Mucosa of rectum (tissue), 2 donors: ENCODE data around the gene RNF208.

Experiments
- H3K27ac ChIP-seq, 2 donors: one replicate each; pipeline ENCODE4 v1.7.0; 2013; ENCODE audit warnings: inconsistent platforms in 2 of 2, low read depth in 2 of 2, low read length in 2 of 2
- H3K27me3 ChIP-seq, 2 donors: one replicate each; pipeline ENCODE4 v1.7.0; 2013; ENCODE audit warnings: low read length in 2 of 2; ENCODE audit not compliant: control insufficient read depth in 2 of 2, insufficient read depth in 2 of 2
- H3K36me3 ChIP-seq, 2 donors: one replicate each; pipeline ENCODE4 v1.7.0; 2013; ENCODE audit warnings: low read length in 2 of 2; ENCODE audit not compliant: control insufficient read depth in 2 of 2, insufficient read depth in 2 of 2
- H3K4me1 ChIP-seq, 2 donors: one replicate each; pipeline ENCODE4 v1.7.0; 2013; ENCODE audit warnings: low read length in 2 of 2, mild to moderate bottlenecking in 1 of 2; ENCODE audit not compliant: control insufficient read depth in 2 of 2, insufficient read depth in 2 of 2
- H3K4me3 ChIP-seq, 2 donors: one replicate each; pipeline ENCODE4 v1.7.0; 2013; ENCODE audit warnings: low read length in 2 of 2
- H3K9ac ChIP-seq, 2 donors: one replicate each; pipeline ENCODE4 v1.7.0; 2013; ENCODE audit warnings: low read length in 2 of 2, low read depth in 1 of 2, mild to moderate bottlenecking in 1 of 2
- H3K9me3 ChIP-seq, 2 donors: one replicate each; pipeline ENCODE4 v1.7.0; 2013; ENCODE audit warnings: low read length in 2 of 2; ENCODE audit not compliant: control insufficient read depth in 2 of 2
- donor health status: healthy.
- donor health status: Normal muscosa, but diverticular disease.

Gene RNF208

DNA sequence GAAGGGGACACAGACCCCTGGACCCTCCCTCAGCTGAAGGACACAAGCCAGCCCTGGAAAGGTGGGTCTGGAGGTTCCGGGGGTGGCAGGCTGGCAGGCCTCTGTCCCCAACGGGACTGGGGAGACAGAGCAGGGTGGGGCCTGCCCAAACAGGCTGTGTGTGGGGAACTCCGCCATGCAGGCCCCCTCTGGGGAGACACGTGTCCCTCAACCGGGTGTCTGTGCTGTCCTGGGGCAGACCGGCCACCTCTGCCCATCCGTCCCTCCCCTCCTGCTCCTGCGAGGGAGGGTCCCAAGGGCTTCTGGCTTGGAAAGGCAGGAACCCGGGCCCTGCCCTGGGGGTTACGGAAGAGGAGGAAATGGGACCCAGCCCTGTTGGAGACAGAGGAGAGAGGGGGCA is 10.1 kb upstream of the RNF208 start:
- H3K9ac ChIP-seq, result peak overlapping the region in 1 of 2 donors; percentile 47
- H3K27ac ChIP-seq, result no peak overlapping the region
- H3K4me3 ChIP-seq, result no peak overlapping the region
- peaks cover 25 to 36% of the 10 kb centered on the region in 2 donors for H3K4me1 ChIP-seq
- no peaks in the 10 kb centered on the region for H3K9me3 ChIP-seq
- H3K27me3 ChIP-seq, result peaks cover 17 to 46% of the 10 kb centered on the region in 2 donors
- H3K36me3 ChIP-seq, result no peaks in the 10 kb centered on the region

DNA sequence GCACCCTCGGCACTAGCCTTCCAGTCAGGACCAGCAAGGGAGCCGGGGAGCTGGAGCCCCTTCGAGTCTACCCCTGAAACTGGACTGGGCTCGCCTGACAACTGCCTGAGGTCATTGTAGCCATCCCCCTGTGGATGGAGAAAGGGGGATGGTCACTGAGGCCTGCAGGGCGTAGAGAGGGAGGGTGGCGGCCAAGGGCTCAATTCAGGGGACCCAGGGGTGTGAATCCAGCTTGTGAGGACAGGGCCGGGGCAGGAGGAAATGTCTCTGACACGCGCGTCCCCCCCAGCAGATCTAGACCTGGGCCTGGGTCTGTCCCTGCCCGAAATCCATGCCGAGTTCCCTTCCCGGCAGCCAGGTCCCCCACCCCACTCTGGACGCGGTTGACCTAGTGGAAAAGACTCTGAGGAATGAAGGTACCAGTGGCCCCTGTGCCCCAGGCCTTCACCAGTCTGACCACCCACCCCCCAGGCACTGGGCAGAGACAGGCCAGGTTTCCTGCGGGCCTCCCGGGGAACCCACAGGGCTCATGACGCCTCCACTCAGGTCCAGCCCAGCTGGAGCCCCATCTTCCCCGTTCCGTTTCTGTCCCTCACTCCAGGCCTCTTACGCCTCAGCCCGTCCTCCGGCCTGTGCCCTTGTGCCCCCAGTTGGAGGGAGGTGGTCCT is 9.5 kb upstream of the RNF208 start:
- Histone ChIP-seq H3K36me3 (no peaks in the 10 kb centered on the region), H3K27me3 (peaks cover 17 to 46% of the 10 kb centered on the region in 2 donors), H3K27ac (no peak overlapping the region), H3K4me1 (peaks cover 23 to 36% of the 10 kb centered on the region in 2 donors), H3K9ac (no peak overlapping the region), H3K4me3 (no peak overlapping the region), H3K9me3 (no peaks in the 10 kb centered on the region)

DNA sequence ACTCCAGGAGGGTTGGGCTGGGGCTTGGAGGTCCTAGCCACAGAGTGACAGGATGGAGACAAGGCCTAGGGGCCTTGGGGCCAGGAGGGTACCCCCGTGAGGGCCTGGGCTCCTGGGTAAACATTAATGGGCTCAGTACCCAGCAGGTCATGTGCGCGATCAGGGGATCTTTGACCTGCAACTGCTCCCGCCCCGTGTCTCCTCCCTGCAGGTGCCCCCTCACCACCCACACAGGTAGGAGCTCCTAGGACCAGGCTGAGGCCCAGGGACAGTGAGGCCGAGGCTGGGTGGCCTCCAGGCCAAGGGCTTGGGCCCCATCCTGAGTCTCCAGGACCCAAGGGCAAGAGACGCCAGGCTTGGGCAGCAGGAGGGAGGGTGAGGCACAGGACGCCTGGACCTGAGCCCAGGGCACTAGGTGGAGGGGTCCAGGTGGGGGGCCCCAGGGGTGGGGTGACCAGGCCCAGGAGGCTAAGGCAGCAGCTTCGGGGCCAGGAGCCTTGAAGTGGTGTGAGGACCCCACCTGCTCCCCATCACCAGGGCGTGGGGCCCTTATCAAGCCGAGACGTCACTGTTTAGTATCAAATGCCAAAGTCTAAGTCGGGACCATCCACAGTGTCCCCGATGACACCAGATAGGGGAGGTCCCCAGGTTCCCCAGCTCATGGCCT is 8.8 kb upstream of the RNF208 start, which contains the start of gene SLC34A3:
Gene SLC34A3 (plus strand): TSS at position 197 of the 667 bp plus-strand sequence. CDS start 802 bp downstream, outside the sequence.
- Histone ChIP-seq H3K27me3 (peaks cover 17 to 46% of the 10 kb centered on the region in 2 donors), H3K9ac (peak within 1 kb of the TSS in 1 of 2 donors; percentile 33)

DNA sequence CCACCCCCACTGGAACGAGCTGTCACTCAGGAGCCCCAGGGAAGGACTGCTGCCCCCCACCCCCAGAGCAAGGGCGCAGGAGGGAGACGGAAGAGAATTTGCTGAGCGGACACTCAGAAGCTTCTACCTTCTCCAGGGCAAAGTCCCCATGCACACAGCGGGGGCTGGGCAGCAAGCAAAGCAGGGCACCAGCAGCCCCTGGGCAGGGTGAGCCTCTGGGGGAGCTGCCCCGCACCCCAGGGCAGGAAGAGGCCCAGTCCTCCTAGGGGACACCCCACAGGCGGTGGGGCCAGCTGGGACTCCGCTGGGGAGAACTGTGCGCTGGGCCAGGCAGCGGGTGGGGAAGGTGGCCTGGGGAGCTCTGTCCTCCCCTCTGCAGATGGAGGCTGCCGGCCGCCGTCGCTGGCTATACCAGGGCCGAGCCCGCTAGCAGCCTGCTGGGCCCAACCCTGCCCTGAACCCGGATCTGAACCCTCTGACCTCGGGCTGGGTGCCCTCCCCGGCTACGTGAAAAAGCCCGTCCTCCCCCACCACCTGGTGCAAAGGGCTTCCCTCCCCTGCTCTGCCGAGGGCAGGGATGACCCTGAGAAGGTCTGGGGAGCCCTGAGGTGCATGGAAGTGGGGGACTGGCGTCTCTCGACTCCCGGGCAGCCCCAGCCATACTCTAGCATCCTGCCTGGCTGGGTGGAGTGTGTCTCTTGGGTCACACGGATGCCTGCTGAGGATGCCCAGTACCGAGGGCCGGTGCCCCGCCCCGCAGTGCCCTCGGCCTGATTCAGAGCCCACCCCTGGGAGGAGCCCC is 8.1 kb upstream of the RNF208 start:
- Histone ChIP-seq H3K36me3 (no peaks in the 10 kb centered on the region), H3K4me1 (peaks cover 22 to 39% of the 10 kb centered on the region in 2 donors), H3K9me3 (no peaks in the 10 kb centered on the region), H3K27ac (no peak overlapping the region), H3K27me3 (peaks cover 17 to 46% of the 10 kb centered on the region in 2 donors), H3K4me3 (no peak overlapping the region), H3K9ac (peak overlapping the region in 1 of 2 donors; percentile 33)

More for the DNA sequence above, 8.8 kb upstream of the RNF208 start, which contains the start of gene SLC34A3:
- Histone ChIP-seq H3K4me3 (no peak within 1 kb of the TSS), H3K27ac (no peak within 1 kb of the TSS), H3K4me1 (peaks cover 22 to 39% of the 10 kb centered on the region in 2 donors), H3K9me3 (no peaks in the 10 kb centered on the region), H3K36me3 (no peaks in the 10 kb centered on the region)

DNA sequence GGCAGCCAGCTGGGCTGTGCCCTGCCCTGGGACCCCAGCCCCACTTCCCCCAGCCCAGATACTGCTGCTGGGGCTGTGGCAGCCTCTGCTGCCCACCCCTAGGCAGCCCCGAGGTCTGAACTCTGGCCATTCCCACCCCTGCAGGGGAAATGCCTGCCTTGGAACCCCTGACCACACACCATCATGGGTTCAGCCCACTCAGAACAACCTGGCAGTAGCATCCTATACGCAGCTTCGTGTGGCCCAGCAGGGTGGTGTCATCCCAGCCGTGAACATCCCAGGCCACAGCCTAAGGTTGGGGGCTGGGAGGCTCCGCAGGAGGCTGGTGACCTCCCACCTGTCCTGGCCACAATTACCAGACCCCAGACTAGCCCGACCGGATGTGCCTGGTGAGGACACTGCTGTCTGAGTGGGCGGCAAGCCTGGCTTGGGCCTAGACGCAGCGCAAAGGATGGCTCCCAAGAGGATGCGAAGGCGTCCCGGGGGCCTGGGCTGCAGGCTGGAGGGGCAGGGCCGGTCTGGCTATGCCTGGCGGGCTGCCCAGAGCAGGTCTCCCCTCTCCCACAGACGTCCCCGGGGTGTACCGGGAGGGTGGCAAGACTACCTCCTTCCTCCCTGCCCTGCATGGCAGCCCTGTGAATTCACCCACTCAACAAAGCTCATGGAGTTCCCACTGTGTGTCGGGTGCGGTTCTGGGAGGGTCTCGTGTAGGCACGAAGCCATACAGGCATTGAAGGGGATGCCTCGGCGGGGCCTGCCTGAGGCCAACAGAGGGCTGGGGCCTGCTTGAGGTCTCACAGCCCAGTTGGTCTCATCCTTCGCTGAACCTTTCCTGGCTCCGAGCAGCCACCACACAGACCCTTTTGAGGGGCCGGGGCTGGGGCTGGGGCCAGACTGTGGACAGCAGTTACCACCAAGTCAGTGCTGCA is 7.2 kb upstream of the RNF208 start:
- Histone ChIP-seq H3K9ac (no peak overlapping the region), H3K27me3 (peaks cover 10 to 39% of the 10 kb centered on the region in 2 donors), H3K4me3 (no peak overlapping the region), H3K9me3 (no peaks in the 10 kb centered on the region), H3K27ac (no peak overlapping the region), H3K4me1 (peaks cover 22 to 39% of the 10 kb centered on the region in 2 donors), H3K36me3 (no peaks in the 10 kb centered on the region)

DNA sequence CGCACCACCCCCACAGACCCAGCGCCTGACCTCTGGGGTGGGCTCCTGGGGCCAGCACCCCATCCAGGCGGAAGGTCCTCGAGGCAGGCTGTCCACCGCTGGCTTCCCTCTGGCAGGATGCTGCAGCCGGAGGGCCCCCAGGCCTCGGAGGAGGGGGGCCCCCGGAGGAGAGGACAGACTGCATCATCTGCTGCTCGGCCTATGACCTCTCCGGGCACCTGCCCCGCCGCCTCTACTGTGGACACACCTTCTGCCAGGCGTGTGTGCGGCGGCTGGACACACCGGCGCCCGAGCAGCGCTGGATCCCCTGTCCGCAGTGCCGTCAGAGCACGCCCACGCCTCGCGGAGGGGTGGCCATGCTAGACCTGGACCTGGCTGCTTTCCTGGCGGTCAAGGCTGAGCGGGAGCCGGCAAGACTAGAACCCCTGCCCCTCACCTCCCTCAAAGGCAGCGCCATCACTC is 6.5 kb upstream of the RNF208 start:
- Histone ChIP-seq H3K4me1 (peaks cover 25 to 46% of the 10 kb centered on the region in 2 donors), H3K9ac (no peak overlapping the region), H3K27me3 (peaks cover 10 to 37% of the 10 kb centered on the region in 2 donors), H3K4me3 (no peak overlapping the region), H3K9me3 (no peaks in the 10 kb centered on the region), H3K27ac (no peak overlapping the region), H3K36me3 (no peaks in the 10 kb centered on the region)

DNA sequence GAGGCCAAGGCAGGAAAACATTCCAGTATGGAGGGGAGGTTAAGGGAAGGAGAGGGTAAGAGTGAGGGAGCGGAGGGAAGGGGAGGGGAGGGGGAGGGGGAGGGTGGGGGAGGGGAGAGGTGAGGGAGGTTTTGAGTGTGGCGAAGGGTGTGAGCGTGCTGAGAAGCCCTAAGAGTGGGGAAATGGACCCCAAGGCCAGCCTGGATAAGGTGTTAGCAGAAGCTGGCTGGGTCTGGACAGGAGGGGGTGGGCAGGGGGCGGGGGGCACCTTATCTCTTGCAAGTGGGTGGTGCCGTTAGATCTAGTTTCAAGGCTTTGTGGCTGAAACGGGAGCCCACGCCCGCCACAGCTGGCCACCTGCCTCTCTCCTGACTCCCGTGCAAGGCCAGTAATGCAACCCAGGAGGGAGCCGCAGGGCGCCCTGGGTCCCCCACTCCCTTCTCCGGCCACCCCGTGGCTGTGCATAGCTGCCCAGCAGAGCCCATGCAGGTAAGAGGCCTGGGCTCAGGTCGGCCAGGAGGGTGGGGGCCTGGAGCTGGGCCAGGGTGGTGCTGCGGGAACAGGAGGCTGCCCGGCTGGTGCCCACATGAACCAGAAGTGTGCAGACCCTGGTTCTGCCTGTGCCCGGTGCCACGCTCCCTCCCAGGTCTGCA is 5.9 kb upstream of the RNF208 start:
- Histone ChIP-seq H3K4me1 (peaks cover 27 to 47% of the 10 kb centered on the region in 2 donors), H3K36me3 (no peaks in the 10 kb centered on the region), H3K9me3 (no peaks in the 10 kb centered on the region), H3K27me3 (peaks cover 6 to 33% of the 10 kb centered on the region in 2 donors), H3K27ac (no peak overlapping the region), H3K9ac (no peak overlapping the region), H3K4me3 (no peak overlapping the region)

DNA sequence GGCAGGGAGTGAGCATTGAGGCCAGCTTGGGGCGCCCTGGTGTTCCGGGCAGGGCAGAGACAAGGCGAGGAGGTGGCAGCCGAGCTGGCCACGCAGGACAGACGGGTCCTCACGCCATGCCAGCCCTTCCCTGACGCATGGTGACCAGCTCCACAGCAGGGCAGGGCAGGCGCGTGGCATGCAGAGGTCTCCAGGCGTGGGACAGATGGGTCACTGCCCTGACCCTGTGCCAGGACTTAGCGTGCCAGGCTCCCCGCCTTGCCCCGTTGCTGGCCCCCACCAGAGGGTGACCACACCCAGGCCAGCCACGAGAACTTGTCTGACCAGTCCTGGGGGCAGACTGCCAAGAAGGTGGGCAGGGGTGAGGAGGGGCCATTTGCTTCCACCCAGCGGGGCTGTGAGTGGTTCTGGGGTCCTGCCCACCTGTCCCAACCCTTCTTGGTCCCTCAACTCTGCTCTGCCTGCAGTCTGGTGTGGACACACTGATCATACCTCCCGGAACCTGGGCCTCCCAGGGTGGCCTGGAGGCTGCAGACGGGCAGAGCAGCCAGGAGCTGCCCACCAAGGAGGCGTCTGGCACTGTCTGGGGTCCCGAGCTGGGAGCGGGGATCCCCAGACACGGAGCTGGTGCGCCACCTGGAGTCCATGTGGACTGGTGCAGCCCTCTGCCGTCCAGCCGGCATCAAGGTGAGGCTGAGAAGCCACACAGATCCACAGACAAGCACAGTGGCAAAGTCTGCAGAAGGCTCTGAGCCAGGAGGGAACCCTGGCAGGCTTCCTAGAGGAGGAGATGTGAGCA is 5.2 kb upstream of the RNF208 start, which contains the start of gene RNF224:
Gene RNF224 (plus strand): TSS at position 449 of the 799 bp plus-strand sequence. CDS start 834 bp downstream, outside the sequence.
- peaks cover 6 to 27% of the 10 kb centered on the region in 2 donors for H3K27me3 ChIP-seq
- peak within 1 kb of the TSS in 1 of 2 donors; percentile 0 for H3K4me3 ChIP-seq
- no peaks in the 10 kb centered on the region for H3K36me3 ChIP-seq
- peaks cover 32 to 48% of the 10 kb centered on the region in 2 donors for H3K4me1 ChIP-seq
- no peak within 1 kb of the TSS for H3K27ac ChIP-seq
- peak within 1 kb of the TSS in 1 of 2 donors; percentile 4 for H3K9ac ChIP-seq
- no peaks in the 10 kb centered on the region for H3K9me3 ChIP-seq
